BJ (cell line): ENCODE results near the gene SNX20. TPM values are rescaled to one million over a fixed set of nuclear protein-coding genes. Genes with fewer than 3 reads are reported as not detected.

Experiments used
- CTCF ChIA-PET: fragments of 350-600 bp; formaldehyde crosslinking; extraction: SDS; loops from one replicate; lab custom pipeline; 2021; ENCODE audit warnings: antibody characterized with exemption, inconsistent platforms; lab: Yijun Ruan, JAX
- POLR2A ChIA-PET: fragments of 300-600 bp; sonication (Branson Sonifier 250); formaldehyde crosslinking; extraction: SDS; loops from one replicate; lab custom pipeline; 2021; ENCODE audit warnings: antibody characterized with exemption; lab: Charles Lee
- DNase-seq: peaks from one replicate; pipeline ENCODE4 v3.0.0-alpha.2; 2011; ENCODE audit warnings: low read depth
- H3K27me3 ChIP-seq: 2 replicates; pipeline ENCODE4 v1.6.0; 2011; ENCODE audit warnings: low read length; ENCODE audit not compliant: control insufficient read depth, insufficient read depth
- H3K36me3 ChIP-seq: 2 replicates; pipeline ENCODE4 v1.5.1; 2011; ENCODE audit warnings: low read length; ENCODE audit not compliant: control insufficient read depth, insufficient read depth
- H3K4me3 ChIP-seq: 2 replicates; pipeline ENCODE4 v1.5.1; 2011; ENCODE audit warnings: low read depth, mild to moderate bottlenecking, control low read depth, low read length
- CTCF ChIP-seq: IDR thresholded peaks from 2 replicates; pipeline ENCODE4 v1.5.1; 2011; ENCODE audit warnings: low read depth, mild to moderate bottlenecking, control low read depth, inconsistent platforms, low read length, moderate library complexity; ENCODE audit not compliant: insufficient read depth
- polyA plus RNA-seq: library from polyadenylated mRNA; depleted of rRNA; stranded (reverse); fragments of >200 nt; gene quantifications from 2 replicates; pipeline ENCODE4 v1.2.3, GENCODE V29; 2011

SNX20 gene
- polyA plus RNA-seq, 1 experiment, result not detected

- TF ChIP-seq CTCF, result no peak
- ChIA-PET CTCF (no interaction called here), POLR2A (no interaction called here)
- Histone ChIP-seq H3K27me3 (no peaks in the 10 kb centered on the region), H3K36me3 (no peaks in the 10 kb centered on the region), H3K4me3 (no peak overlapping the region)
- no peak for DNase-seq
Observed at GRCh38 chr16:50721549-50722404, 40.7 kb upstream of the SNX20 start.

GRCh38 chr16:50719401-50720337 lies 38.6 kb upstream of the SNX20 start:
- Histone ChIP-seq H3K27me3 (no peaks in the 10 kb centered on the region), H3K36me3 (no peaks in the 10 kb centered on the region), H3K4me3 (no peak overlapping the region)
- CTCF ChIA-PET, result interaction anchor here (0.8 to 0.9 kb wide), 2 partner anchors 12 to 87 kb away, joined by 3 to 4 read pairs; no protein-coding TSS in a partner anchor
- POLR2A ChIA-PET, result no interaction called here
- DNase-seq, result no peak
- TF ChIP-seq CTCF, result no peak

GRCh38 chr16:50718761-50719400 lies 37.8 kb upstream of the SNX20 start:
- Histone ChIP-seq H3K27me3 (no peaks in the 10 kb centered on the region), H3K36me3 (no peaks in the 10 kb centered on the region), H3K4me3 (no peak overlapping the region)
- no peak for TF ChIP-seq CTCF
- CTCF ChIA-PET, result no interaction called here
- POLR2A ChIA-PET, result no interaction called here
- DNase-seq, result no peak

GRCh38 chr16:50718061-50718760 lies 37.1 kb upstream of the SNX20 start:
- Histone ChIP-seq H3K27me3 (no peaks in the 10 kb centered on the region), H3K36me3 (no peaks in the 10 kb centered on the region), H3K4me3 (no peak overlapping the region)
- CTCF ChIA-PET, result no interaction called here
- TF ChIP-seq CTCF, result no peak
- DNase-seq, result no peak
- POLR2A ChIA-PET, result no interaction called here
